NK-92 (cell line): ENCODE results near the gene BMP7.
"Not testable (repeated sequence)": the region's sequence is repeated elsewhere in the genome, so short reads cannot be mapped to it uniquely, and the experiment has no call there.

Experiments used
- DNase-seq: peaks from one replicate; lab custom pipeline; 2025; ENCODE audit not compliant: unreplicated experiment; lab: John Stamatoyannopoulos, UW

BMP7 gene

DNA sequence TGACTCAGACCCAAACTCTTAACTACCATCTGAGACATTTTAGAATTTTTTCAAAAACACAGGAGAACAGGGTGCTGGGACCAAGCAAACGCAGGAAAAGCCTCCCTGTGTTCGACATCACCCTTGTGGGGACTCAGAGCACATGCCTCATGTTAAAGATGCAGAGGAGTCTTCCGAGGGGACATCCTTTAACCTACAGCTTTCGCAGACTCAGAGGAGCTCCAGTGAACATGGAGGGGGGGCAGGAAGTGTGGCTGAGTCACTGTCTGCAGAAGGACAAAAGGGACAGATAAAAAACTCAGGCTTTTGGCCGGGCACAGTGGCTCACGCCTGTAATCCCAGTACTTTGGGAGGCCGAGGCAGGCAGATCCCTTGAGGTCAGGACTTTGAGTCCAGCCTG, 15.1 kb downstream of the BMP7 start:
- no peak for DNase-seq

DNA sequence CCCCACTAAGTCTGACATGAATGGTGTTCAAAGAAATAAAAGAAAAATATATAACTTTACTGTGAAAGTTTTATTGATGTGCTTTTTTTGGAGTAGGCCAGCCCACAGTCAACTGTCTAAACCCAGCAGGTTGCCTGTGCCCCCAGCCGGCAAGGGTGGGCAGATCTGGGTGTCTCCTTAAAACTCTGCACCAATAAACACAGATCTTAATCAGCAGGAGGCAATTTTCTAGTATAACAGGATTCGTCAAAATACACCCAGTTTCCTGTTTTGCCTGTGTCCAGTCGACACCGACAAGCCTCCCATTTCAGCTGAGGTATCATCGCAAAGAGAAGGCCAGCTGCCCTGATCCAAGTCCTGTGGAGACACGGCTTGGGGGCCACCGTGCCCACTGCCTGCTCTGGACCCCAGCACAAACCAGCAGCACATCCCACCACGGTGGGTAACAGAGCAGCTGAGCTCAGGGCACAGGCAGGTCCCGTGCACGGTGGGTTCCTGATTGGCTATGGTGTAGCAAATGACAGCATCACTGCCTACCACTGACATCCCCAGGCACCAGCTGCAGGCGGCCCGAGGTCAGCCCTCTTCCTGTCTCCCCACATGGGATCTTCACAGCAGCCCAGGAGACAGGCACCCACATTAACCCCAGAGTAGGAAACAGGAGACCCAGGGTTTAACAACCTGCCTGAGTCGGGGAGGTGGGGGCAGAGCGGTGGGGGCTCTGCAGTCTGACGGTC, 15.7 kb downstream of the BMP7 start:
- no peak for DNase-seq

- no peak for DNase-seq
These were observed 16.7 kb downstream of the BMP7 start for GRCh38 chr20:57249772-57250171.

DNA sequence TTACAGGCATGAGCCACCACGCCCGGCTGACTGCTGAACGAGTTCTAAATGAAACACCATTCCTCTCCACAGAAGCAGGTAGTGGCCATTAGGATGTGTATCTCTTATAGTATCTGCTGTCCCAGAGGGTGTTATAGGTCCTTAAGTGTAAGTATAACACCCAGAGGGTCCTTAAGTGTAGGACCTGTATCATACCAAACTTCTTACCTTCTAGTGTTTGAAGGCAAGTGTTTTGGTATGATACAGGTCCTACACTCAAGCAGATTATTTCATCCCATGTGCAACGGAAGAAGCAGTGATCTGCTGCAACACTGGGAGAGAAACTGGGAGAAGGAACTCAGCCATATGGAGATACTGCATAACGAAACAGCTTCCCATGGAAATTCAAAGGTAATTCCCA, 17.4 kb downstream of the BMP7 start:
- DNase-seq: no peak

- no peak for DNase-seq
These were observed 18.2 kb downstream of the BMP7 start for GRCh38 chr20:57248132-57248797.

GRCh38 chr20:57247292-57247965, 19.0 kb downstream of the BMP7 start:
- no peak for DNase-seq

DNA sequence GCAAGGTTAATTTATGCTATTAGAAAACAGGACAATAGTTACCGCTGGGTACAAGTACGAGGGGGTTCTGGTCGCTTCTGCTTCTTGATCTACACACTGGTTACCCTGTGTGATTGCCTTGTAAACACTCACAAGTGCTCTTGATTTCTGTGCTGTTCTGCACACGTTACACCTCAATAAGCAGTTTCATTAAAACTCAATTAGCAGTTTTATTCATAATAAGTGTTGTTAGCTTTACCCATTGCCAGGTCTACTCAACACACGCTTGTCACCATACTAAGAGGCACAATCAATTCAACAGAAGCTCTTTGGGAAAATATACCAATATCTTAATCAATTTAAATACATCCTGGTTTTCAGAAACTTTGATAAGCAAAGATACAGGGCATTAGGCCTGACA, 20.4 kb downstream of the BMP7 start:
- no peak for DNase-seq

- no peak for DNase-seq
These were observed 21.7 kb downstream of the BMP7 start for GRCh38 chr20:57244627-57245214.

DNA sequence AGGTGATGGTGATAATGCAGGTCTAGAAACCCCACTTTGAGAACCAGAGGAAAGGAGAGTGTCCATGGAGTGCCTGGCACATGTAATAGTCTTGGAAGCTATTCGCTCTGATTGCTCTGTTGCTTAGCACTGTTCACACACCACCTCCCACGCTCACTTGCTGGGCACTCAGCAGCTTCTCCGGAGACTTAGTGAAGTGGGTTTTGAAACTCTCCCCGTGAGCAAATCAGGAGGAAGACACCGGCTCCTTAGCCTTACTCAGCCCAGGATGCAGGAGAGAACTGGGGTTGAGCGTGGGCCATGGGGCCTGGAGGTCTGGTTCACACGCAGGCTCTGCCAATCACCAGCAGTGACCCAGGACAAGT, 22.2 kb downstream of the BMP7 start:
- no peak for DNase-seq

- no peak for DNase-seq
These were observed 22.8 kb downstream of the BMP7 start for GRCh38 chr20:57243480-57244220.

DNA sequence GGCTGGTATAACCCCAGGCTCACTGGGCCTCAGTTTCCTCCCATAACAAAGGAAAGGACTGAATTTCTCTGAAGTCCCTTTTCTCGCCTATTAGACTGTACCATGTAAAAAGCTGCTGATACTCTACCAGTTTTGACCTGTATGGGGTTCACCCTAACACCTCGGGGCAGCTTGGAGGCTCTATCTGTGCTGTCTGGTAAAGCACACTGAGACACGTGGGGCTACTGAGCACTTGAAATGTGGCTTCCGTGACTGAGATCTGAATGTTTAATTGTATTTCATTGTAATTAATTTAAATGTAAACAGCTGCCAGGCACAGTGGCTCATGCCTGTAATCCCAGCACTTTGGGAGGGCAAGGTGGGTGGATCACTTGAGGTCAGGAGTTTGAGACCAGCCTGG, 24.0 kb downstream of the BMP7 start:
- no peak for DNase-seq

DNA sequence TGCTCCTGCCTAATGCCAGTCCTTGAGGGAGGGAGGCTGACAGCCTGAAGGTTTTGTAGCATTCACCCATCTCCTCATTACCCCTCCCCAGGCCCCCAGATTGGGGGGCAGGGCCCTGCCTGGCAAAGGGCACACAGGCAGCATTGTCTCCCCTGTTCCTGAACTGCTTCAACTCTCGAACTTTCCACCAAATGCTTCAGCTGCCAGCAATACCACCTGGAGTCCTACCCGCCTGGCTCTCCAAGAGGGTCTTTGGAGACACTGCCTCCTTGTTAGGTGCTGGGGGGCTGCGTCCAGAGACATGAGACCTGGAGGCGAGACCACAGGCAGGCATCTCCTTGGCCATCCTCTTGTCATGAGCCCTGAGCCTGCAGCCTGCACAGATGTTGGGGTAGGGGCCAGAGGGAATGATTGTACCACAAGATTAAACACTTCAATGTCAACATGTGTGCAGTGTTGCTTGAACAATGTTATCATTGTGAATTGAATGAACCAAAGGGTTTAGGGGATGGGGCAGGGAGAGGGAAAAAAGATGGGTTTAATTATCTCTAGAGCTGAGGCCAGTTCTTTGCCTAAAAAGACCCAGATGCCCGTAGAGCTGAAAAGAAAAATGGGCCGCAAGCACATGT, 25.0 kb downstream of the BMP7 start:
- no peak for DNase-seq

GRCh38 chr20:57240581-57241362, 25.7 kb downstream of the BMP7 start:
- no peak for DNase-seq

- DNase-seq: not testable (repeated sequence)
These were observed 26.7 kb downstream of the BMP7 start for GRCh38 chr20:57239725-57240124.

- not testable (repeated sequence) for DNase-seq
These were observed 27.1 kb downstream of the BMP7 start for GRCh38 chr20:57239324-57239723.

- DNase-seq: no peak
These were observed 28.4 kb downstream of the BMP7 start for GRCh38 chr20:57238089-57238488.

DNA sequence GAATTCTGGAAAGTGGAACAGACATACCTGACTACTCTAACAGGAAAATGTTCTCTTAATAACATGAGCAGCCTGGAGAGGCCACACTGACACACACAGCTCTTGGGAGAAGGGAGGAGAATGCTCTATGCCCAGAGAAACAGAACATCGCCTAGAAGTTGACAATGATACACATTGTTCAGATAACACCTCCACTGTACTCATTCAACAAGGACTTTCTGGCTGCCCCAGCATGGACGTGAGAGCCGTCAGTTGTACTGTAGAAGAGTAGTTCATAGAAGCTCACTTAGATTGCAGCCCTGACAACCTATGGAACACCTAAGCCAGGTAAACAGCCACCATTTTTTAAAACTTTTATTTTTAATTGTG, 28.9 kb downstream of the BMP7 start:
- DNase-seq: no peak

DNA sequence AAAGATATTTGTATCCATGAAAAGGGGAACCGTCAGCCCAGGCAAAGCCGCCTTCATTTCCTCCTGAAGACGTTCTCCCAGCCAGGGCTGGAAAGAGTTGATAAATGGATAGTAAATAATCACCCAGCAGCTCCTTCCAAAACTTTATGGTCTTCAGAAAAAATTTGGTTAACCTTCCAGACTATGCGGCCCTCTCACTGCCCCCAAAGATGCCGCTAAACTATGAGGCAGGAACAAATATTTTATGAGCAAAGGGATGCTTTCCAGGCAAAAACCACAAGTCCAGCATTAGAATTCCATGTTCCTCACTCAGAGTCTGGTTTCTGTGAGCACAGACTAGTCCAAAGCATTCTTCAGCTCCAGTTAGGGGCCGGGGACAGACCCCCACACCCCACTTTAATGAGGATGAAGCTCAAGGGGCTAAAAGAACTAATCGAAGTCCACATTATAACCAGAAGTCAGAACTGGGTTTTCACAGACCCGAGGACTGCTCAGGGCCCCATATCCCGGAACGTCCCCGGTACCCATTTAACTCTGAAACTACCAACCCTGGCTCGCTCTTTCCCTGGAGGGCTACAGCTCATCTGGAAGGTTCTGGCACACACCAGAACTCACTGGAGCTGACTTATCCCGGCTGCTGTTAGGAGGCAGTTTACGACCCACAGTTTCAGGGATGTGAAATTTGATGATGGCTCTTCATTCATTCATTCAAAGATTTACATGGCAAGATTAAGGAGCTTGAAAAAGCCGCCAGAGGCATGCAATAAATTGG, 29.4 kb downstream of the BMP7 start:
- no peak for DNase-seq

- DNase-seq: no peak
These were observed 31.7 kb downstream of the BMP7 start for GRCh38 chr20:57234556-57235251.
